Right lobe of liver (tissue), 6 donors: ENCODE results near the gene SPIRE2. TPM values are rescaled to one million over a fixed set of nuclear protein-coding genes. Genes with fewer than 3 reads are reported as not detected.
A peak's percentile ranks its signal among the peaks of the same experiment; 100 is the strongest.

Experiments
- ATAC-seq, 4 donors: fragments of 200-7000 bp; cut with Tn5 transposase; one replicate each; pipeline ENCODE4 v1.9.1; 2020; ENCODE audit warnings: mild to moderate bottlenecking in 4 of 4, moderate library complexity in 4 of 4
- DNase-seq, 3 donors: peaks; one replicate each; pipeline ENCODE4 v3.0.0-alpha.2; 2020
- H3K27ac ChIP-seq, 3 donors: fragments of 200-600 bp; one replicate each; pipeline ENCODE4 v1.8.0; 2022
- H3K27me3 ChIP-seq, 2 donors: fragments of 200-600 bp; one replicate each; pipeline ENCODE4 v1.8.0; 2022
- H3K36me3 ChIP-seq, 4 donors: fragments of 200-600 bp; sonication (generic) in 1 of 4; one replicate each; pipeline versions ENCODE4 v1.5.1 to v1.8.0; 2017 to 2022; ENCODE audit warnings: control low read depth in 1 of 4
- H3K4me1 ChIP-seq, 4 donors: fragments of 200-600 bp; sonication (generic) in 1 of 4; one replicate each; pipeline versions ENCODE4 v1.5.1 to v1.8.0; 2017 to 2022; ENCODE audit warnings: control low read depth in 1 of 4
- H3K4me3 ChIP-seq, 3 donors: fragments of 200-600 bp; one replicate each; pipeline ENCODE4 v1.8.0; 2022
- H3K9me3 ChIP-seq, 4 donors: fragments of 200-600 bp; sonication (generic) in 1 of 4; one replicate each; pipeline versions ENCODE4 v1.5.1 to v1.8.0; 2017 to 2022; ENCODE audit warnings: control low read depth in 1 of 4
- POLR2A ChIP-seq: fragments of 450-650 bp; IDR thresholded peaks from one replicate; pipeline ENCODE4 v1.6.1; 2017; ENCODE audit warnings: antibody characterized with exemption, mild to moderate bottlenecking
- WGBS: methylation state at CpG from one replicate; pipeline ENCODE4 v1.1.6; 2018; ENCODE audit warnings: low coverage, low lambda C conversion rate; ENCODE audit not compliant: insufficient coverage; ENCODE audit errors: missing lambda C conversion rate; 5-methylcytosine and 5-hydroxymethylcytosine counted together
- intact Hi-C, 2 donors: fragments of 100-400 bp; cut with DNase I; formaldehyde crosslinking; loops; one replicate each; pipeline versions ENCODE4 v1.11.2 to v1.14.1; 2022
- total RNA-seq, 6 experiments: library from RNA; depleted of rRNA in 2 of 6; stranded (reverse); fragments of >200 nt in 2 of 6; fragmentation: NEBNext Ultra II Directional in 3 of 6; extraction: Animal tissue kit (Norgen Biotek cat#: 25700) in 3 of 6; gene quantifications; one replicate each; pipeline versions ENCODE4 v1.1.0 to v1.2.4, GENCODE V29; 2016 to 2023
- TF ChIP-seq, protein P1 (sequence below), 4 donors: fragments of 200-600 bp in 3 of 4; fragments of 450-650 bp in 1 of 4; IDR thresholded peaks; one replicate each; pipeline versions ENCODE4 v1.5.1 to v1.8.0; 2016 to 2022; ENCODE audit warnings: antibody characterized with exemption in 4 of 4, mild to moderate bottlenecking in 2 of 4
- donor health status: DM: no; HTN: yes; CAD: no.
- donor health status: DM: no; HTN: no; CAD: no.
- donor health status: DM: no; HTN: no; CAD: no.
- donor health status: DM: no; HTN: yes; CAD: no.
- donor health status: DM: no; HTN: yes; CAD: no.

The SPIRE2 gene
- total RNA-seq, 6 experiments from 2014 or later: 4.8 to 7.8 (median 6.1) TPM

DNA sequence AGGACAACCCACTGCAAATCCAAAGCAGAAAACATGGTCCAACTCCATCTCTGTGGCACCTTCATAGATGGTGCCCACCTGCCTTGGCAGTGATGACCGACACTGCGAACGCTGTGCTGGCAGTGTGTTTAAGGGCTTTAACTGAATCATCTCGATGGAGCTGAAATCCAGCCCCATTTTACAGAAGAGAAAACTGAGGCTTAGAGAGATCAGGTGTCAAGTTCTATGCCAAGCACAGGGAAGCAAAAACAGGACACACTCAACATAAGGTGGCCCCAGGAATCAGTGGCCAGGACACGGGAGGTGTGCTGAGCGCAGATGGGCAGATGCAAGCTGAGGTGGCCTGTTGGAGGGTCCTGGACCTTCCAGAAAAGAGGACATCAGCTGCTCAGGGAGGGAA lies 34.5 kb downstream of the SPIRE2 start:
- H3K36me3 ChIP-seq: no peaks in the 10 kb centered on the region
- H3K4me3 ChIP-seq: no peak overlapping the region
- H3K27ac ChIP-seq: no peak overlapping the region
- ATAC-seq: no peak
- no peaks in the 10 kb centered on the region for H3K27me3 ChIP-seq
- intact Hi-C loops: loop anchor here in 1 of 2 donors (10.0 kb wide), 1 partner anchor 68 kb away; no protein-coding TSS in a partner anchor
- TF ChIP-seq, protein P1, sequence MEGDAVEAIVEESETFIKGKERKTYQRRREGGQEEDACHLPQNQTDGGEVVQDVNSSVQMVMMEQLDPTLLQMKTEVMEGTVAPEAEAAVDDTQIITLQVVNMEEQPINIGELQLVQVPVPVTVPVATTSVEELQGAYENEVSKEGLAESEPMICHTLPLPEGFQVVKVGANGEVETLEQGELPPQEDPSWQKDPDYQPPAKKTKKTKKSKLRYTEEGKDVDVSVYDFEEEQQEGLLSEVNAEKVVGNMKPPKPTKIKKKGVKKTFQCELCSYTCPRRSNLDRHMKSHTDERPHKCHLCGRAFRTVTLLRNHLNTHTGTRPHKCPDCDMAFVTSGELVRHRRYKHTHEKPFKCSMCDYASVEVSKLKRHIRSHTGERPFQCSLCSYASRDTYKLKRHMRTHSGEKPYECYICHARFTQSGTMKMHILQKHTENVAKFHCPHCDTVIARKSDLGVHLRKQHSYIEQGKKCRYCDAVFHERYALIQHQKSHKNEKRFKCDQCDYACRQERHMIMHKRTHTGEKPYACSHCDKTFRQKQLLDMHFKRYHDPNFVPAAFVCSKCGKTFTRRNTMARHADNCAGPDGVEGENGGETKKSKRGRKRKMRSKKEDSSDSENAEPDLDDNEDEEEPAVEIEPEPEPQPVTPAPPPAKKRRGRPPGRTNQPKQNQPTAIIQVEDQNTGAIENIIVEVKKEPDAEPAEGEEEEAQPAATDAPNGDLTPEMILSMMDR (IDR thresholded peaks at IDR 0.05): no peak
- no peak for TF ChIP-seq POLR2A
- DNase-seq: no peak
- H3K4me1 ChIP-seq: no peaks in the 10 kb centered on the region
- 94% methylated on average over 6 of the region's 6 CpGs for WGBS
- H3K9me3 ChIP-seq: no peaks in the 10 kb centered on the region

DNA sequence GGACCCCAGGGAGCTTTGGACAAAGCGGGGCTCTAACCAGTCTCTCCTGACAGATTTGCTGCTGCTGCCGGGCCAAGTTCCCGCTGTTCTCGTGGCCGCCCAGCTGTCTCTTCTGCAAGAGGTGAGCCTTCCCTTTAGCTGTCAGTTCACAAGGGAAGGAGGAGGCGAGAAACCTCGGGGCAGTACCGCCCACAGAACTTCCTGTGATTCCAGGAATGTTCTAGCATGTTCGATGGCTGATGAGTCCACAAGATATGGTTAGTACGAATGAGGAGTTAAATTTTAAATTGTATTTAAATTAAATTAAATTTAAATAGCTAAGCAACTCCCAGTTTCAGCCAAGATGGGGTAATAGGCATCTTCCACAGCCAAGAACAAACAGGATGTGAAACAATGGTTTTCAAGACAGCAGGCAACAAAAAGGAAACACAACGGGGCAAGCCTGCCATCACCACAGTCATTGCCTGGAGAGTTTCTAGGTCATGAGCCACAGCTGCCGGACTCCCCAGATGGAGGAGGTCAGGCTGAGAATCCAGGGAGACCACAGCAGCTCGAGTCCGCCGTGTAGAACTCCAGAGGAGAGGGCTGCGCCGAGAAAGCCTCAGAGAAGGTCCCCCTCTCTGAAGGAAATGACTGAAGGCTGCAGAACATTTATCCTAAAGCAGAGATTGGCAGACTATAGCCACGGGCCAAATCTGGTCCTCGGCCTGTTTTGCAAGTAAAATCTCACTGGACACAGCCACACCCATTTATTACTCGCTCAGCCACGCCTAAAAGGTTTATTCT lies 35.7 kb downstream of the SPIRE2 start:
- DNase-seq (peak in 1 of 3 donors; percentile 46), ATAC-seq (peak; percentile 36 to 68 (median 56))
- 46% methylated on average over 8 of the region's 21 CpGs for WGBS
- no peaks in the 10 kb centered on the region for H3K9me3 ChIP-seq
- no peaks in the 10 kb centered on the region for H3K27me3 ChIP-seq
- no peak overlapping the region for H3K4me3 ChIP-seq
- H3K4me1 ChIP-seq: no peaks in the 10 kb centered on the region
- no peak for TF ChIP-seq POLR2A
- intact Hi-C loops: loop anchor here in 1 of 2 donors (10.0 kb wide), 1 partner anchor 69 kb away; no protein-coding TSS in a partner anchor
- no peaks in the 10 kb centered on the region for H3K36me3 ChIP-seq
- H3K27ac ChIP-seq: peak overlapping the region; percentile 31 to 69 (median 59)

DNA sequence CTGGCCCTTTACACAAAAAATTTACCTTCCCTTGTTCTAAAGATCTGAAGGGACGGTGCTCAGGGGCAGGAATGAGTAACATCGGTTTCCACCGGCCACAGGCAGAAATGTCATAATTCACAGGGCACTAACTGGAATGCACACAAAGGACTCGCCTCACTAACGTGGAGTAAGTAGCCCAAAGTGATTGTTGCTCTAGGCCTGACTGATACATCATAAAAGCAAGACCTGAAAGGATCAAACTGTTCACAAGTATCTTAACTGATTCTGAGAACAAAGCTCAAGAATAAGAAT lies 36.2 kb downstream of the SPIRE2 start:
- 65% methylated on average over 5 of the region's 5 CpGs for WGBS
- Histone ChIP-seq H3K27me3 (no peaks in the 10 kb centered on the region), H3K4me3 (no peak overlapping the region), H3K4me1 (no peaks in the 10 kb centered on the region), H3K27ac (peak overlapping the region; percentile 31 to 69 (median 59)), H3K9me3 (no peaks in the 10 kb centered on the region), H3K36me3 (no peaks in the 10 kb centered on the region)
- intact Hi-C loops: loop anchor here in 1 of 2 donors (10.0 kb wide), 1 partner anchor 70 kb away; no protein-coding TSS in a partner anchor
- ATAC-seq: no peak
- TF ChIP-seq, protein P1 (IDR thresholded peaks at IDR 0.05): no peak
- TF ChIP-seq POLR2A: no peak
- no peak for DNase-seq

DNA sequence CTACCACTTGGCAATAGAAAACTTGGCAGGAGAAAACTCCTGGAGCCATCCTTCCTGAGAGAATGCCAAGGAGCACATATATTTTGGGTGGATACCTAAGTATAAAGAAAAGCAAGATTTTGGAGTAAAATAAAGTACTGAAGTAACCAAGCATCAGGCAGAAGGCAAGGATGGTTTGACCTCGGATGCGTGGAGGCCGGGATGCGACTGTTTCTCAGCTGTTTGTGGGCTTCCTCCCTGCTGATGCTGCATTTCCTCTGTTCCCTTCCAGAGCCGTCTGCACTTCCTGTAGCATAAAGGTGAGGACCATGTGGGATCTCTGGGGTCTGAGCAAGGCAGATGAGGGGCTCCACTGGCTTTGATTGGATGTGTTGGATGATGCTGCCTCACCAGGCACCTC lies 39.6 kb downstream of the SPIRE2 start:
- TF ChIP-seq POLR2A: no peak
- TF ChIP-seq, protein P1 (IDR thresholded peaks at IDR 0.05): no peak
- intact Hi-C loops: loop anchor here in 1 of 2 donors (10.0 kb wide), 1 partner anchor 73 kb away; no protein-coding TSS in a partner anchor
- no peaks in the 10 kb centered on the region for H3K9me3 ChIP-seq
- 96% methylated on average over 4 of the region's 5 CpGs for WGBS
- H3K36me3 ChIP-seq: no peaks in the 10 kb centered on the region
- H3K4me1 ChIP-seq: peaks cover 0 to 9% (median 3%) of the 10 kb centered on the region in 4 donors
- no peak overlapping the region for H3K4me3 ChIP-seq
- no peaks in the 10 kb centered on the region for H3K27me3 ChIP-seq
- ATAC-seq: no peak
- DNase-seq: no peak
- H3K27ac ChIP-seq: no peak overlapping the region

DNA sequence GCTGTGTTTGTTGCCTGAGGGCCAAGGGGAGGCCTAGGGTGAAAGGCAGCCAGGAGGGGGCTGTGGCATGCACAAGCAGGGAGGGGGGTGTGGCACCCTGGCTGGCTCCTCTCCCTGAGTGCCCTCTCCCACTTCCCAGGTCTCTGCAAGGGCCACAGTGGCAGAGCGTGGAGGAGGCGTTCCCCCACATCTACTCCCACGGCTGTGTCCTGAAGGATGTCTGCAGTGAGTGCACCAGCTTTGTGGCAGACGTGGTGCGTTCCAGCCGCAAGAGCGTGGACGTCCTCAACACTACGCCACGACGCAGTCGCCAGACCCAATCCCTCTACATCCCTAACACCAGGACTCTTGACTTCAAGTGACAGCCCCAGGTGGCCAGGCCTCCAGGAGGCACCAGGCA lies 41.6 kb downstream of the SPIRE2 start:
- WGBS: no CpG with 5 or more reads among the region's 12 CpGs
- Histone ChIP-seq H3K9me3 (no peaks in the 10 kb centered on the region), H3K27me3 (no peaks in the 10 kb centered on the region), H3K4me3 (no peak overlapping the region), H3K27ac (no peak overlapping the region), H3K36me3 (peaks cover 0 to 2% (median 0%) of the 10 kb centered on the region in 4 donors), H3K4me1 (peaks cover 0 to 16% (median 5%) of the 10 kb centered on the region in 4 donors)
- TF ChIP-seq, protein P1 (IDR thresholded peaks at IDR 0.05): no peak
- no peak for TF ChIP-seq POLR2A
- intact Hi-C loops: loop anchor here (5.0 to 10.0 kb wide), 3 partner anchors 43 to 165 kb away; partner anchors contain the start of genes SPATA2L (in 1 of the 2) and SPIRE2 (in 1 of the 2)
- DNase-seq (no peak), ATAC-seq (no peak)
